Brain pericyte (primary cell): ENCODE data around the gene TOMM5.
A peak's percentile ranks its signal among the peaks of the same experiment; 100 is the strongest.
"Not testable (repeated sequence)": the region's sequence is repeated elsewhere in the genome, so short reads cannot be mapped to it uniquely, and the experiment has no call there.

Experiments used
- DNase-seq: peaks from one replicate; pipeline ENCODE4 v3.0.0-alpha.2; 2012; ENCODE audit warnings: low read depth, low spot score

The TOMM5 gene

DNA sequence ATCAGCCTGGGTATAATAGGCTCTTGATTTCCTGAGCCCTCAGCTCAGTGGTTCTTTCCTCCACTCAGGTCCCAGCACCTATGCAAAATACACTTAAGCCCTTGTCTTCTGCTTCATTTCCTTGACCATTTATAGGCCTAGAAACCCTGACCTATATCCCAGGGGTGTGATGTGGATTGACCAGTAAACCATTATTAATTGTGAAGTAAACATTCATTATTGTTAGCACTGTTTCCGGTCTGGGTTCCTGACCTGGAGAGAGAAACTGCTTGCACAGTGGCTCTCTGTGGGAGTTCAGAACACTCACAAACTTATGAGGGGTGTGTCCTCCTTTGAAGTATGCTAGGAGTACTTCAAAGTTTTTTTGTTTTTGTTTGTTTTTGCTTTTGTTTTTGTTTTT, 19.6 kb upstream of the TOMM5 start:
- no peak for DNase-seq

GRCh38 chr9:37611014-37611413, 18.6 kb upstream of the TOMM5 start:
- DNase-seq: no peak

- no peak for DNase-seq
Observed at GRCh38 chr9:37609735-37610397, 17.5 kb upstream of the TOMM5 start.

DNA sequence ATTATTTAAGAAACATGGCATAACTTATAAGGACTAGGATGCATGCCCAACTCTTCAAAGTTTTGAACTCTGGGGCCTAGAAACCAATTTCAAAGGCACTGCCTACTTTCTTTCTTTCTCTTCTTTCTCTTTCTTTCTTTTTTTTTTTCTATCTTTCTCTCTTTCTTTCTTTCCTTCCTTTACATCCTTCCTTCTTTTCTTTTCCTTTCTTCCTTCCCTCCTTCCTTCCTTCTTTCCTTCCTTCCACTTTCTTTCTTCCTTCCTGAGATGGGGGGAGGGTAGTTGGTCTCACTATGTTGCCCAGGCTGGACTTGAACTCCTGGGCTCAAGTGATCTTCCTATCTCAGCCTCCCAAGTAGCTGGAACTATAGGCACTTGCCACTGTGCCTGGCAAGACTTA, 15.9 kb upstream of the TOMM5 start:
- DNase-seq: no peak

- DNase-seq: no peak
Observed at GRCh38 chr9:37604296-37604695, 11.9 kb upstream of the TOMM5 start.

DNA sequence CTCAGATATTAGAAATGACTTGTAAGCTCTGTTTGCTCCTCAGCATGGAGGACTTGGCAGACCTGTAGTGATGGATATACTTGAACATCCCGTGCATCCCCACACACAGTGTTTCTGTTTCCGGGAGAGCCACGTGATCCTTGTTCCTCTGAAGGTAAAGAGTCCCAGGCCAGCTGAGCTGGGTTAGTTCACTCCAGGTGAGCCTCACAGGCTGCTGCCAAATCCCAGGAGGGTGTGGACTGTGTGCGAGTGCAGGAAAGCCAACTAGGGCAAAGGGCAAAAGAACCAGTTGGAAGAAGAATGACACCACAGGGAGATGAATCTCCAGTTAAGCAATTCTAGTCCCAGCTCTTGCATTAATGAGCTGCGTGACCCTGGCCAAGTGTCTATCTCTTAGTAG, 10.4 kb upstream of the TOMM5 start:
- DNase-seq: no peak

GRCh38 chr9:37602061-37602460, 9.7 kb upstream of the TOMM5 start:
- DNase-seq: not testable (repeated sequence)

DNA sequence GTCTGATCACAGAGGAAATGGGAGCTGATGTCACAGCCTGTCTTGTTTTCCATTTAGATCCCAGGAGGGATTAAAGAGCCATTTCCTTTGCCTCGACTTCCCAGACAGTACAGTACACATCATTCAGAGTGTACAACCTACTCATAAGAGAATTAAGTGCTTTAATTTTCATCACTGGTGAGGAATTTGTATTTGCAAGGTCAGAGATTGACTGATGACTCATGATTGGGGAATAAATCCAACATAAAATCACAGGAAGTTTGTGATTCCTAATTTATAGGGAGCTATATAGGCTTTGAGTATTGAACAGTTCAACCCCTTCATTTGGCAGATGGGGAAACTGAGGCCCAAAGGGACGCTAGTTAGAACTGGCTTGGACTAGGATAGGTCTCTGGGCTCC, 4.1 kb upstream of the TOMM5 start:
- DNase-seq: no peak

- DNase-seq: no peak
Observed at GRCh38 chr9:37593883-37594448, 1.6 kb upstream of the TOMM5 start.

- DNase-seq: no peak
Observed at GRCh38 chr9:37587521-37587920, 4.9 kb downstream of the TOMM5 start.

GRCh38 chr9:37583522-37584121, 8.8 kb downstream of the TOMM5 start:
- DNase-seq: no peak

DNA sequence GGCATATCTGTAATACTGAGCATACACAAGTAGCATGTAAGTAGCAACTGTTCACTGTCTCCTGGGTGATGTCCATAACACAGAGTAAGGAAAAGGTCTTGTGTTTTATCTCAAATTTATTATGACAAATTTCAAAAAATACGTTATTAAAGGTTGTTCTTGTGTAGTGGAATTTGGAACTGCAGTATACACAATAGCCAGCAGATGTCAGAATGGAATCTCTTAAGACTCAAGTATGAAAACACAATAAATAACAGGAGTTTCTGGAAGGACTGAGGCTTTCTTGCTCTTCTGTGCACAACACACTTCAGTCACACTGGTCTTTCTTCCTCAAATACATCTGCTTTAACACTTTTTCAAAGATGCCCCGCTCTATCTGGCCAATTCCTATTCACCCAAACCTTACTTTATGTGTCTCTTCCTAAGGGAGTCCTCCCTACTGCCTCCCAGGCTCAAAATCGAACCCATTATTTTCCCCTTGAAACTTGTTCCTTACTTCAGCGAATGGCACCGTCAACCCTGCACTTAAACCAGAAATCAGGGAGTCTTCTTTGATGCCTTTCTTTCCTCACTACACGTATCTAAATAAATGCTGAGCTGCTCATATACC, 9.7 kb downstream of the TOMM5 start:
- DNase-seq: no peak

DNA sequence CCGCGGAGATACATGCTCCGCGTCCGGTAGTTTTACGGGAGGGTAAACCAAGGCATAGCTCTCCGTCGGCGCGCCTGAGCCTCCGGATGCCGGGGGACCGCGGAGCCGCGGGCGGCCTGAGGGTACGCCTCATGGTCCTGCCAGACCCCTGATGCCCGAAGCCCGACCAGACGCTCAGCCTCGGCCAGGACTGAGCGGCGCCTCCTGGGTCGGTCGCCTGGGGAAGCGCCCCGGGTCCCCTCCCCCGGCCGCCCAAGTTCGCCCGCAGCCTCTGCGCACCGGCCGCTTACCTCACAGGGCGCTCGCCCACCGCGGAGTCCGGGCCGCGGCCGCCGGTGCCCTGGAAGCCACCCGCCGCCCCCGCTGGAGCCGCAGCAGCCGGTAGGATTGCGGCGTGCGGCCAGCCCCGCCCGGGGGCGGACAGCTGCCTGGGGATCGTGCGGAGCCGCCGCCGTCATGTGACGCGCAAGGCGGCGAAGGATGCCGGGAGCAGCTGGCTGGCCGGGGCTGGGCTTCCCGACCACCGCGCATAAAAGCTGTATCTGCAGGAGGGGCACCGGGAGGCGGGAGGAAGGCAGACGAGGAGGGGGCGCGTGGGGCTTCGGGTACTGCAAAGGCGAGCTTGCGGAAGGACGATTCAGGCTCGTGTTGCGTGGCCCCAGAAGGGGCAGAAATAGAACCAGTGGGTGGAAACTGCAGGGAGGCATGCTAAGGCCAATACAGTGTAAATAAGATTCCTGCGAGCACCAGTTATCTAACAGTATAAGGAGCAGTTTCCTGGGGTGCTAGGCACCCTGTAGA, 16.3 kb downstream of the TOMM5 start, which contains the start of gene FBXO10:
Gene FBXO10, minus strand, starts transcription at position 460 of the 801 bp plus-strand sequence. CDS start 34,612 bp downstream, outside the sequence.
- DNase-seq: peak; percentile 46

- no peak for DNase-seq
Observed at GRCh38 chr9:37575511-37575914, 16.9 kb downstream of the TOMM5 start.

DNA sequence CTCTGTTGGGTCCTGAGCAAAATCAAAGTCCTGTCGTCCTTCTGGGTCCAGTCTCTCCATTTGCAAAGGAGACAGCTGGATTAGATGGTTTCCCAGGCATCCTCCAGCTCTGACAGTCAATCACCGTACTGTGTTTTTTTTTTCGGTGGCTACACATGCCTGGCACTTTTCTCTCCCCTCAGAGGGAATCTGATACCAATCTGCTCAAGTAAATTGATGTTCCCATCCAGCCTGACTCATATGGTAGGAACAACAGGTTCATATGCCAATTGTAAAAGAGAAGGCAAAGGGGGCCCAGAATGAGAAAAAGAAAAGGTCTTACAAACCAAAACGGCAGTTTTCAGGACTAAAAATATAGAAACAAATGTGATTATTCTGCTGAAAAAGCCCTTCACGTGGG, 17.4 kb downstream of the TOMM5 start:
- DNase-seq: no peak

DNA sequence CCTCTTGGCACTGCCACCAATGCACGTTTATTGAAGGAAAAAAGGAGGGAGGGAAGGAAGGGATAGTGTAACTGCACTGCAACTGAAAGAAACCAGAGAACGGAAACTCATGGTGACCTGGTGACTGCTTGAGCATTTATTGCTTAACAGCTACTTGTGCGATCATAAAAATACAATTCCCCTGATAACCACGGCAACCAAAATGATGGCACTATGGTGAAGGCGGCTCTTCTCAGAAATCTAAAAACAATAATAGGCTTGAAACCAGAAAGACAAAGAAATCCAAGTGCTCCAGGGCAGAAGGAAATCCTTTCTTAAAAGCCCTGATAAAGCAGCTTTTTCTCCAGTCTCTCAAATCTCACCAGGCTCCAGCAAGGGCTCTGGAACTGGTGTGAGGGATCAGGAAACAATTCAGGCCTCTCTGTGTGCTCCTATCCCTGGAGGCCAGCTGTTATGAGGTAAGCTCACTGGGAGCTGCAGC, 18.1 kb downstream of the TOMM5 start:
- DNase-seq: peak; percentile 27

DNA sequence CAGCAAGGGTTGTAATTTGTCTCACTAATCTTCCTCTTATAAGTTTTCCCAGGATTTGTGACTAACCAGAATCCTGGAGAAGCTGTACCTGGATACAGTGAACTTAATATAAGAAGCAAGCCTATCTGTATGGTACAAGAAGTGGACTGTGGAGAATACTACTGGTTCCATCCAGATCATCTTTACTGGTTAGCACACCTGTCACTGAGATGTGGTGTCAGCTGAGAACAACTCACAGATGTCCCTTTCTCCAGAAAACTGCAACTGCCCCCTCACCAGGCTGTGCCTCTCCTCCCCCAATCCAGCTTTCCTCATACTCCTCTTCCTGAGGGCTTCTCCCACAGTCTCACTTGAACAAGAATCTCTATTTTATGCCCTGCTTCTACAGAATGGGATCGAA, 21.1 kb downstream of the TOMM5 start:
- DNase-seq: no peak

GRCh38 chr9:37566716-37567115, 25.7 kb downstream of the TOMM5 start:
- DNase-seq: no peak

- no peak for DNase-seq
Observed at GRCh38 chr9:37565661-37566618, 26.5 kb downstream of the TOMM5 start.

DNA sequence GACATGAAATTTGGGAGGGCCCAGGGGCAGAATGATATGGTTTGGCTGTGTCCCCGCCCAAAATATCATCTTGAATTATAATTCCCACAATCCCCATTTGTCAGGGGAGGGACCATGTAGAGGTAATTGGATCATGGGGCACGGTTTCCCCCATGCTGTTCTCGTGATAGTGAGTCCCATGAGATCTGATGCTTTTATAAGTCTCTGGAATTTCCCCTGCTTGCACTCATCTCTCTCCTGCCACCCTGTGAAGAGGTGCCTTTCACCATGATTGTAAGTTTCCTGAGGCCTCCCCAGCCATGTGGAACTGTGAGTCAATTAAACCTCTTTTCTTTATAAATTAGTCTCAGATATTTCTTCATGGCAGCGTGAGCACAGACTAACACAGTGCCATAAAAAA, 27.5 kb downstream of the TOMM5 start:
- no peak for DNase-seq
